GM21619 (cell line): ENCODE results near the gene VMP1.
A peak's percentile ranks its signal among the peaks of the same experiment; 100 is the strongest.
"Not testable (repeated sequence)": the region's sequence is repeated elsewhere in the genome, so short reads cannot be mapped to it uniquely, and the experiment has no call there.

Experiments
- ATAC-seq: cut with Tn5 transposase; IDR thresholded peaks from one replicate; pipeline ENCODE4 v1.9.1; 2021; ENCODE audit not compliant: unreplicated experiment

VMP1 gene

DNA sequence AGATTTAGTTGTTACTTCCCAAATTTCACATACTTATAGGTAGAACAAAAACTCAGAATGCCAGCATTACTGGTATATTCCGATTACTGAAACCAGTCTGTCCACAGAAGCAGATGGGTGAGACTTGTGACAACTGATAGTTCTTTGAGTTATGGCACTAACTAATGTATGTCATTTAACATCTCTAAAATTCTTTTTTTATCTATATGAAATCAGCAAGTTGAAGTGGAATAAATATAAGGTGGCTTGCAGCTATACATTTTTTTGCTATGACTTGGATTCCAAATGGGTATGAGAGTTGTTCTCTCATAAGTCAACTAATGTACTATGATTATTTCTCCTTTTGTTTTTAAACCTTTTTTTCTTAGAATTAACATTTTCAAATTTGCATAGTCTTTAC is 69.1 kb downstream of the VMP1 start:
- ATAC-seq = no peak

GRCh38 chr17:59777033-59777432 is 69.6 kb downstream of the VMP1 start:
- no peak for ATAC-seq

- no peak for ATAC-seq
These were observed 71.5 kb downstream of the VMP1 start for GRCh38 chr17:59778996-59779395.

DNA sequence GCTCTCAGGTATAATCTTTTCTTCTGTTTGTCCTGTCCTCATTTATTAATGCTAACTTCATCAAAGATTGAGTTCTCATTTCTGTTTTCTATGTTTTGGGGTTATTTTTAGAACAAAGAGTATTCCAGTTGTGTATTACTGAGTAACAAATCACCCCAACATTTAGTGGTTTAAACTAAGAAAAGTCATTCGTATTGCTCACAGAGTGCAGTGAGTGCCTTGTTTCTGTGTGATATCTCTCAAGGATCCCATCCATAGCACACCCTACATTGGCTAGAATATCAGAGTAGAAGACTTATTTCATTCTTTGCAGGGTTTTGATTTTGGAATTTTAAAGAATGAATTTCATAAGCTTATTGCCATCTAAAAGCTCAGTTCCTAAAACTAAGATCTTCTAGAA is 72.1 kb downstream of the VMP1 start:
- ATAC-seq = no peak

- not testable (repeated sequence) for ATAC-seq
These were observed 73.1 kb downstream of the VMP1 start for GRCh38 chr17:59780548-59780947.

DNA sequence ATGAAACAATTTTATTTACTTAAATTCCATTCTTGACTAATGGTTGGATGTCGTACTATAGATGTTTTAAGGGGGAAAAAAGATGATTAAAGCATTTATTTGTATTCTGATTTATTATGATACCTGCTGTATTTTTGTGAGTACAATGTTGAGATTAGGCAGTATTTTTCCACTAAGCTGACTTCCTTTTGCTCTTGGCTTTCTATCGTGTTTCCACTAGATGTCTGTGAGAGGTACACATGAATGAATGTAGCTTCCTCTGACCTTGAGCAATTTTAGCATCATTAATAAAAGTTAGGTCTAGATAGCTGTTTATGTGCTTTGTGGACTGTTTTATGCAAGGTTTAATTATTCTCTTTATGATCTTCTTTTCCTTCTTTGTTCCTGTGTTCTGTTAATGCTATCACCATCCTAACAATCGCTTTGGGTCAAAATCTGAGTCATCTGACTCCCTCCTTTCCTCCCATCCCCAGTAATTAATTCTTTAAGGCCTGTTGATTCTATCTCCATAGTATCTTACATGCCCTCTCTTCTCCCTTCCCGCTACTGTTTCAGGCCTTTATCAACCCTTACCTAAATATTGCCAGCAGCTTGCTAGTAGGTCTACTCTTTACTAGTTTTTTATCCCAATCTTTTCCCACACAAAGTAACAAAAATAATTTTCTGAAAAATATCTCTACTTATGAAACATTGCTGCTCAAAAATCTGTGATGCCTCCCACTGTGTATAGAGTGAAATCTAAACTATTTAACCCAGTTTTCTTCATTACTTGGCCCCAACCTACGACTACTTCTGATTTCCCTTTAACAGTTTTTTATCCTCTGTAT is 76.0 kb downstream of the VMP1 start:
- ATAC-seq = no peak

- no peak for ATAC-seq
These were observed 77.8 kb downstream of the VMP1 start for GRCh38 chr17:59785091-59785799.

DNA sequence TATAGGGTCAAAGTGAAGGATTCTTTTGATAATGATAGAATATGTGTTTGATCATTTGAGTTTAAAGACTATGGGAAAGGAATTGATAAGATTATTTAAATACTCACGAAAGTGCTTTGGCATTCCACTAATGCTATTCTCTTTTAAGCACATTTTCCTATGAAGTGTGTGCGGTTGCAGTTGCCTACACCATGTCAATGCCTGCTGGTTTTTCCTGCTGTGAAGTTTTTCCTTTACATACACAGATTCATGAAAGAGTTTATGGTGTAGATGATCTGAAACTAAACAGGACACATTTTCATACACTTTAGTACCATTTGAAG is 78.7 kb downstream of the VMP1 start:
- no peak for ATAC-seq

GRCh38 chr17:59786536-59787319 is 79.3 kb downstream of the VMP1 start:
- ATAC-seq = peak; percentile 88

DNA sequence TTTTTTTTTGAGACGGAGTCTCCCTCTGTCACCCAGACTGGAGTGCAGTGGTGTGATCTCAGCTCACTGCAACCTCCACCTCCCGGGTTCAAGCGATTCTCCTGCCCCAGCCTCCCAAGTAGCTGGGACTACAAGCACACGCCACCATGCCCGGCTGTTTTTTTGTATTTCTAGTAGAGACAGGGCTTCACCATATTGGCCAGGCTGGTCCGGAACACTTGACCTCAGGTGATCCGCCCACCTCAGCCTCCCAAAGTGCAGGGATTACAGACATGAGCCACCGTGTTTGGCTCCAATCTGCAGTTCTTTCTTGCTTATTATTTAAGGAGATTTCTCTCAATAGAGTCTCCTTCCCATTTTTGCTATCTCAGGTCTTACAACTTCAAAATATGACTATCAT is 82.4 kb downstream of the VMP1 start:
- ATAC-seq = not testable (repeated sequence)

DNA sequence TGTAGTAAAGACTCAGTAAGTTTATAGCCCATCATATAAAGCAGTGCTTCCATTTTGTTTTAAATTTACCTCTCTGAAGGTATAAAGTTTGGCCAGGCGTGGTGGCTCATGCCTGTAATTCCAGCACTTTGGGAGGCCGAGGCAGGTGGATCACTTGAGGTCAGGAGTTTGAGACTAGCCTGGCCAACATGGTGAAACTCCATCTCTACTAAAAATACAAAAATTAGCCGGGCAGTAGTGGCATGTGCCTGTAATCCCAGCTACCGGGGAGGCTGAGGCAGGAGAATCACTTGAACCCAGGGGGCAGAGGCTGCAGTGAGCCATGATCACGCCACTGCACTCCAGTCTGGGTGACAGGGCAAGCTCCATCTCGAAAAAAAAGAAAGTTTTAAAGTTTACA is 83.0 kb downstream of the VMP1 start:
- ATAC-seq = not testable (repeated sequence)

DNA sequence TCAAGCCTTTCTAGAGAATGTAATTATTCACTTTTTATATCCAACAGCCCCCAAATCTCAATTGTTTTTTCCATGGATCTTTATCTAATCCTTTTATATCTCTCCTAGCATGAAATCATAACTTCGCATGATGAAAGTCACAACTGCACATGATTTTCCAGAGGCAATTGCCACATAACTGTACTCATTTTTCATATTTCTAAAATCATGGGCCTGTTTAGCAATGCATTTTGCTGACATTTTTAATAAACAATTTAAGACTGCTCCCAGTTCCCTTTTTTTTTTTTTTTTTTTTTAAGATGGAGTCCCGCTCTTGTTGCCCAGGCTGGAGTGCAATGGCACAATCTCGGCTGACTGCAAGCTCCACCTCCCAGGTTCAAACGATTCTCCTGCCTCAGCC is 83.5 kb downstream of the VMP1 start:
- no peak for ATAC-seq

- ATAC-seq = no peak
These were observed 84.4 kb downstream of the VMP1 start for GRCh38 chr17:59791603-59792457.

GRCh38 chr17:59792458-59792823 is 85.0 kb downstream of the VMP1 start:
- not testable (repeated sequence) for ATAC-seq

GRCh38 chr17:59793205-59793604 is 85.8 kb downstream of the VMP1 start:
- no peak for ATAC-seq

GRCh38 chr17:59796138-59796537 is 88.7 kb downstream of the VMP1 start:
- ATAC-seq = no peak

GRCh38 chr17:59796785-59797205 is 89.3 kb downstream of the VMP1 start:
- no peak for ATAC-seq

DNA sequence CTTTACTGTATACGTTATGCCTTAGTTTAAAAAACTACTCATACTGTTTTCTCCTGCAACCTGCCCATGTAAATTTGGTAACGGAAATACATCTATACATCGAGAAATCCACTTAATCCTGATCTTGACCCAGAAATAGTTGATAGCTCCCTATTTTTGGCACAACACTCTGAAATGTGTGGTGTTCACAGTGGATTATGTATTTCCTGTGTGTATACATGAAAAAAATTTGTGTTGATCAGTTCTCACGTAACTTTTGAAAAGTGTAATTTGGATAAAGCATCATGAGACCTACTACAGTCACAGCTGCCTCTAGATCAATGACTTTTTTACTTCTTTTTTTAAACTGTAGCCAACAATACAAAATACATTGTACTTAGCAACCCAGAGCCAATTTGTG is 90.7 kb downstream of the VMP1 start:
- ATAC-seq = no peak

DNA sequence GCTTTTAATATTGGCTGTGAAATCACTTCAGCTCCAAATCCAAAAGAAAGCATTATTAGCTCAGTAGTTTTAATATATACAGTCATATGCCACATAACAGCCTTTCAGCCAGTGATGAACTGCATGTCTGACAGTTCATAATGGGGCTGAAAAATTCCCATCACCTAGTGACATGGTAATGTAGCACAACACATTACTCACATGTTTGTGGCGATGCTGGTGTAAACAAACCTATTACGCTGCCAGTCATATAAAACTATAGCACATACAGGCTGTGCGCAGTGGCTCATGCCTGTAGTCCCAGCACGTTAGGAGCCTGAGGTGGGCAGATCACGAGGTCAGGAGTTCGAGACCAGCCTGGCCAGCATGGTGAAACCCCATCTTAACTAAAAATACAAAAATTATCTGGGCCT is 93.1 kb downstream of the VMP1 start:
- ATAC-seq = no peak

DNA sequence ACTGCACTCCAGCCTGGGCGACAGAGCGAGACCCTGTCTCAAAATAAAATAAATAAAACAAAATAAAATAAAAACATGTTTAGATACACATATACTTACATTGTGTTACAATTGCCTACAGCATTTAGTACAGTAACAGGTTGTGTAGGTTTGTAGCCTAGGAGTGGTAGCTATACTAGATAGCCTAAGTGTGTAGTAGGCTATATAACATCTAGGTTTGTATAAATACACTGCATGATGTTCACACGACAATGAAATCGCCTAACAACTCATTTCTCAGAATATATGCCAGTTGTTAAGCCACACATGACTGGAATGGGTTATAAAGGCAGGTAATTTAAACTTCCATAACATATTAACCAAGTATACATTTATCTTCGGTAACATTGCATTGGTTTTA is 94.7 kb downstream of the VMP1 start:
- no peak for ATAC-seq

- no peak for ATAC-seq
These were observed 97.5 kb downstream of the VMP1 start for GRCh38 chr17:59804901-59805465.
